OCI-LY1 (cell line): ENCODE data around the gene KCNK5.

Experiments used
- EZH2 ChIP-seq: fragments of 200-600 bp; sonication (generic), shearing (Covaris generic); IDR thresholded peaks from 2 replicates; pipeline ENCODE4 v1.8.0; 2017; ENCODE audit warnings: borderline replicate concordance, mixed run types, mild to moderate bottlenecking, antibody characterized with exemption, low read length, moderate library complexity, mixed read lengths
- TF ChIP-seq, protein P1 (sequence below): fragments of 200-600 bp; sonication (generic), shearing (Covaris generic); IDR thresholded peaks from 2 replicates; pipeline ENCODE4 v1.5.1; 2017; ENCODE audit warnings: mild to moderate bottlenecking, antibody characterized with exemption, low read length, moderate library complexity, mixed read lengths

DNA sequence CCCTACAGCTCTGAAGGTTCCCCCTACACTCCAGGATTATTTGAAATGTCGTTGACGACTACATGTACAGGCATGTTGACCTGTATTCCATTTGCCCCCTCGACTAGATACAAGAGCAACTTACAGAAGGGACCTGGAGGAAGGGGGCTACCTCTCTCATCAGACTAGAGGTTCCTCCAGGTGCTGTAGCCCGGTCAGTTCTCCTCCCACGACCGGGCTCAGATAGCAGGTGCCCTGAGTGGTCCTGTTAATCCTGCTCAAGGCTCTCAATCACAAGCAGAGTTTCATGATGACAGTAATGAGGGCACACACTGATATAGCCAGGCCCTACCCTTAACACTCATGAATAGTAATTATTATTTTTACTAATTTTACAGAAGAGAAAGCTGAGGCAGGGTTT is 36.5 kb downstream of the KCNK5 start:
- TF ChIP-seq, protein P1, sequence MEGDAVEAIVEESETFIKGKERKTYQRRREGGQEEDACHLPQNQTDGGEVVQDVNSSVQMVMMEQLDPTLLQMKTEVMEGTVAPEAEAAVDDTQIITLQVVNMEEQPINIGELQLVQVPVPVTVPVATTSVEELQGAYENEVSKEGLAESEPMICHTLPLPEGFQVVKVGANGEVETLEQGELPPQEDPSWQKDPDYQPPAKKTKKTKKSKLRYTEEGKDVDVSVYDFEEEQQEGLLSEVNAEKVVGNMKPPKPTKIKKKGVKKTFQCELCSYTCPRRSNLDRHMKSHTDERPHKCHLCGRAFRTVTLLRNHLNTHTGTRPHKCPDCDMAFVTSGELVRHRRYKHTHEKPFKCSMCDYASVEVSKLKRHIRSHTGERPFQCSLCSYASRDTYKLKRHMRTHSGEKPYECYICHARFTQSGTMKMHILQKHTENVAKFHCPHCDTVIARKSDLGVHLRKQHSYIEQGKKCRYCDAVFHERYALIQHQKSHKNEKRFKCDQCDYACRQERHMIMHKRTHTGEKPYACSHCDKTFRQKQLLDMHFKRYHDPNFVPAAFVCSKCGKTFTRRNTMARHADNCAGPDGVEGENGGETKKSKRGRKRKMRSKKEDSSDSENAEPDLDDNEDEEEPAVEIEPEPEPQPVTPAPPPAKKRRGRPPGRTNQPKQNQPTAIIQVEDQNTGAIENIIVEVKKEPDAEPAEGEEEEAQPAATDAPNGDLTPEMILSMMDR, result no peak
- no peak for TF ChIP-seq EZH2
